Smooth muscle cell (in vitro differentiated cells): ENCODE results near the gene PARD6G. TPM values are rescaled to one million over a fixed set of nuclear protein-coding genes. Genes with fewer than 3 reads are reported as not detected.

ENCODE experiments used
- DNase-seq: peaks from one replicate; lab custom pipeline; 2025; ENCODE audit not compliant: unreplicated experiment; lab: John Stamatoyannopoulos, UW
- H2AFZ ChIP-seq: fragments of 200-600 bp; sonication (generic); 2 replicates; pipeline ENCODE4 v1.6.0; 2016; ENCODE audit warnings: antibody characterized with exemption, low read depth, mild to moderate bottlenecking
- H3F3A ChIP-seq: fragments of 200-600 bp; sonication (generic); 2 replicates; pipeline ENCODE4 v1.6.0; 2017; ENCODE audit warnings: antibody characterized with exemption, low read depth
- H3K27ac ChIP-seq: fragments of 200-600 bp; sonication (generic); 2 replicates; pipeline ENCODE4 v1.5.1; 2016; ENCODE audit warnings: low read depth, mild to moderate bottlenecking
- H3K27me3 ChIP-seq: fragments of 200-600 bp; sonication (generic); 2 replicates; pipeline ENCODE4 v1.6.1; 2016; ENCODE audit warnings: low read depth, mild to moderate bottlenecking
- H3K36me3 ChIP-seq: fragments of 200-600 bp; sonication (generic); 2 replicates; pipeline ENCODE4 v1.5.1; 2016; ENCODE audit warnings: low read depth
- H3K4me1 ChIP-seq: fragments of 200-600 bp; sonication (generic); 2 replicates; pipeline ENCODE4 v1.5.1; 2016; ENCODE audit warnings: low read depth
- H3K4me2 ChIP-seq: fragments of 200-600 bp; sonication (generic); 2 replicates; pipeline ENCODE4 v1.6.0; 2016; ENCODE audit warnings: mild to moderate bottlenecking
- H3K4me3 ChIP-seq: fragments of 200-600 bp; sonication (generic); 2 replicates; pipeline ENCODE4 v1.5.1; 2016; ENCODE audit warnings: mild to moderate bottlenecking
- H3K79me2 ChIP-seq: fragments of 200-600 bp; sonication (generic); 2 replicates; pipeline ENCODE4 v1.6.0; 2016; ENCODE audit warnings: low read depth, mild to moderate bottlenecking
- H3K9ac ChIP-seq: fragments of 200-600 bp; sonication (generic); 2 replicates; pipeline ENCODE4 v1.6.0; 2016; ENCODE audit warnings: low read depth
- H3K9me3 ChIP-seq: fragments of 200-600 bp; sonication (generic); replicated peaks from 2 replicates; pipeline ENCODE4 v1.5.1; 2016; ENCODE audit warnings: low read depth
- H4K20me1 ChIP-seq: fragments of 200-600 bp; sonication (generic); 2 replicates; pipeline ENCODE4 v1.6.0; 2016; ENCODE audit warnings: low read depth
- WGBS: methylation state at CpG from one replicate; pipeline ENCODE4 v1.1.7; 2016; ENCODE audit warnings: low lambda C conversion rate; 5-methylcytosine and 5-hydroxymethylcytosine counted together
- polyA plus RNA-seq: library from polyadenylated mRNA; unstranded; fragments of >200 nt; fragmentation: Nextera tagmentation; extraction: Ambion mirVana; gene quantifications from 2 replicates; pipeline ENCODE4 v1.2.1, GENCODE V29; 2016
- total RNA-seq: library from RNA; depleted of rRNA; stranded (reverse); fragments of >200 nt; gene quantifications from 2 replicates; pipeline ENCODE4 v1.2.3, GENCODE V29; 2014
- TF ChIP-seq, protein P1 (sequence below): fragments of 200-600 bp; sonication (generic); IDR thresholded peaks from 2 replicates; pipeline ENCODE4 v1.5.1; 2017; ENCODE audit warnings: borderline replicate concordance, mild to moderate bottlenecking, antibody characterized with exemption; ENCODE audit not compliant: insufficient read depth, poor library complexity, severe bottlenecking

The PARD6G gene
- total and polyA plus RNA-seq, 2 experiments from 2014 or later: 19.8 to 19.9 TPM

DNA sequence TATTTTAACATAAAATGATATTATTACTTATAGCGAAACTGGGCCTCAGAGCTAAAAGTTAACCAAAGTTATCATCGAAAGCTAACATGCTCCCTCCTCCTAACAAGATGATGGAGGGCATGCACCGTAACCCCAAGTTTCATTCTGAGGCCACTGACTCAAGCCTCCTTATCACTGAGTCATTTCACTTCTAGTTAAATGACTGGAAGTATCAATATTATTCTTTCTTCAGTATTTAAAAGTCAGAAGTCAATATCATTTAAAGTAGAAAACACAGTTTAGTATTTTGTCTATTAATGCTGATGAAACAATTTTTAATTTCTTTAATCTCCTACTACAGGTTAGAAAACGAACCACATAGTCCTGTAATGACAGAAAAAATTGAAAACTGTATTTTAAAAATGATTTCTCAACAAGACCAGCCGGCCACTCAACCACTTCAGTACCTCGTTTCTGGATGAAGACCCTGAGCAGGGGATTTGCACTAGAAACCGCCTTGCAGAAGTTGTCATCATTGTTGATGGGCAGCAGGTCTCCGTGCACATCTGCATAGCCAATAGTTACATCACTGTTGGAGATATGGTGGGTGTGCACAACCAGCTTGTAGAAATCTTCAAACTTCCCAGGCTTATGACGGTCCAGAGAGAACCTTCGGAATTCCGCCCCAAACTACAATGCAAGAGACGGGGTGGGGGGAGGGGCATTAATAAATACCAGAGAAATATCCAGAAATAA lies 44.9 kb downstream of the PARD6G start:
- Histone ChIP-seq H3K36me3 (no peaks in the 10 kb centered on the region), H3K4me3 (no peak overlapping the region), H3K27me3 (no peaks in the 10 kb centered on the region), H3K4me2 (no peak overlapping the region), H3K27ac (no peak overlapping the region), H4K20me1 (peaks cover 79% of the 10 kb centered on the region), H3K79me2 (peaks cover 12% of the 10 kb centered on the region), H2AFZ (no peak overlapping the region), H3K9ac (no peak overlapping the region), H3K9me3 (no peaks in the 10 kb centered on the region), H3F3A (peaks cover 2% of the 10 kb centered on the region), H3K4me1 (peaks cover 3% of the 10 kb centered on the region)
- DNase-seq: no peak
- TF ChIP-seq, protein P1, sequence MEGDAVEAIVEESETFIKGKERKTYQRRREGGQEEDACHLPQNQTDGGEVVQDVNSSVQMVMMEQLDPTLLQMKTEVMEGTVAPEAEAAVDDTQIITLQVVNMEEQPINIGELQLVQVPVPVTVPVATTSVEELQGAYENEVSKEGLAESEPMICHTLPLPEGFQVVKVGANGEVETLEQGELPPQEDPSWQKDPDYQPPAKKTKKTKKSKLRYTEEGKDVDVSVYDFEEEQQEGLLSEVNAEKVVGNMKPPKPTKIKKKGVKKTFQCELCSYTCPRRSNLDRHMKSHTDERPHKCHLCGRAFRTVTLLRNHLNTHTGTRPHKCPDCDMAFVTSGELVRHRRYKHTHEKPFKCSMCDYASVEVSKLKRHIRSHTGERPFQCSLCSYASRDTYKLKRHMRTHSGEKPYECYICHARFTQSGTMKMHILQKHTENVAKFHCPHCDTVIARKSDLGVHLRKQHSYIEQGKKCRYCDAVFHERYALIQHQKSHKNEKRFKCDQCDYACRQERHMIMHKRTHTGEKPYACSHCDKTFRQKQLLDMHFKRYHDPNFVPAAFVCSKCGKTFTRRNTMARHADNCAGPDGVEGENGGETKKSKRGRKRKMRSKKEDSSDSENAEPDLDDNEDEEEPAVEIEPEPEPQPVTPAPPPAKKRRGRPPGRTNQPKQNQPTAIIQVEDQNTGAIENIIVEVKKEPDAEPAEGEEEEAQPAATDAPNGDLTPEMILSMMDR: no peak
- 91% methylated on average over 12 of the region's 12 CpGs for WGBS

DNA sequence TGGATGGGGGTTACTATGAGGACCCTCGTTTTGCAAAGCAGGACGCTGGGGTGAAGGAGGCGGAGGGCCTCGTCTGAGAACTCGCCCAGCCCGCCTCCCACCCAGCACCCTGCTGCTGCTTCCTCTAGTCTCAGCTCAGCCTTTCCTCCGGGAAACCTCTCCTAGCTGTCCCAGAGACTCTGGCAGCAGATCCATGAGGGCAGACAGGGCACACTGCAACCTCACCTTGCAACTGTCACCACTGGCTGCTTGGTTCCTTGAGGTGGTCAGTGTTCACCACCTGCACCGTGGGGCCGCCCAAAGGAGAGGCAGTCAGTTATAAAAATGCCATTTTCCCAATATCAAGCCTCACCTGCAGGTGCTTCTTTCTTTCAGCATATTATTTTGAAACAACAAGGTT lies 45.6 kb downstream of the PARD6G start:
- WGBS: 91% methylated on average over 8 of the region's 9 CpGs
- peaks cover 12% of the 10 kb centered on the region for H3K79me2 ChIP-seq
- no peak overlapping the region for H2AFZ ChIP-seq

DNA sequence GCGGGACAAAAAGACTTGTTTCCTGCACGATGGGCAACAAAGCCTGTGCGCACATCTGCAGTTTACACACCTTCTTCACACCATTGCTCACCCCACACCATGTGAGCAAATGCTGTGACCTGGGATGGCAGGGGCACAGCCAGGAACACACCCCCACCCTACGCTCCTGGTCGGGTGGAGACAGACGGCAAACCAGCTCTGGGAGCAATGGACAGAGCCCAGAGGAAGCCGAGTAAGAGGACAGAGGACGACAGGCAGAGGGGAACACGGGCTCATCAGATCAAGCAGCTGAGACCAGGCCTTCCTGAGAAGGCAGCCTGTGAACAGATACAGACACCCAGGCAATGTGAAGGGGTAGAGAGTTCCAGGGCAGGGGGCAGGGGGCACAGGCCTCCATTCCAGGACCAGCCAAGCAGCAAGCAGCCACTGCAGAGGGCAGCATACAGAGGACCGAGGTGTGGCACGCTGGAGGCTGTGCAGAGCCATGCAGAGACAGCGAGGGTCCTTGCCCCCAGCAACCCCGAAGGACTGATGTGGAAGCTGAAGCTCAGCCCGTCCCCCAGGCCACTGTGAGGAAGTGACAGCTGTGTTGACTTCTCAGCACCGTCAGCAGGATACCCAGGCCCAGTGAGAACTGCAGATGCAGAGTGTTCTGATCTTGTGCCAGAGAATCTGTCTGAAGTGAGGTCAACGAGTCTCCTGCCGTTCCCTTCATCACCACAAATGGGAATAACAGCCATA lies 46.2 kb downstream of the PARD6G start:
- Histone ChIP-seq H3K9me3 (no peaks in the 10 kb centered on the region), H3K4me3 (no peak overlapping the region), H3K9ac (no peak overlapping the region), H3K36me3 (no peaks in the 10 kb centered on the region), H3K4me2 (no peak overlapping the region), H3K27ac (no peak overlapping the region), H3F3A (peaks cover 4% of the 10 kb centered on the region), H2AFZ (no peak overlapping the region), H3K27me3 (no peaks in the 10 kb centered on the region), H3K79me2 (peaks cover 12% of the 10 kb centered on the region), H3K4me1 (peaks cover 17% of the 10 kb centered on the region), H4K20me1 (peaks cover 82% of the 10 kb centered on the region)
- 82% methylated on average over 17 of the region's 17 CpGs for WGBS
- TF ChIP-seq, protein P1: no peak
- no peak for DNase-seq

More for the DNA sequence above, 45.6 kb downstream of the PARD6G start:
- H3K4me3 ChIP-seq: no peak overlapping the region
- H3K27me3 ChIP-seq: no peaks in the 10 kb centered on the region
- no peak overlapping the region for H3K27ac ChIP-seq
- no peaks in the 10 kb centered on the region for H3K36me3 ChIP-seq
- peaks cover 10% of the 10 kb centered on the region for H3K4me1 ChIP-seq
- TF ChIP-seq, protein P1: no peak
- H3K4me2 ChIP-seq: no peak overlapping the region
- H3K9me3 ChIP-seq: no peaks in the 10 kb centered on the region
- H4K20me1 ChIP-seq: peaks cover 84% of the 10 kb centered on the region
- no peak overlapping the region for H3K9ac ChIP-seq
- DNase-seq: no peak
- H3F3A ChIP-seq: peaks cover 4% of the 10 kb centered on the region
